ENCODE measurements around the gene SORCS1. TPM values are rescaled to one million over a fixed set of nuclear protein-coding genes. Genes with fewer than 3 reads are reported as not detected.

Gene SORCS1
- total and polyA plus RNA-seq, 2 donors (not counting 1 experiment from before 2014, with no cell fraction given) = under 0.01 to 0.01 TPM

DNA sequence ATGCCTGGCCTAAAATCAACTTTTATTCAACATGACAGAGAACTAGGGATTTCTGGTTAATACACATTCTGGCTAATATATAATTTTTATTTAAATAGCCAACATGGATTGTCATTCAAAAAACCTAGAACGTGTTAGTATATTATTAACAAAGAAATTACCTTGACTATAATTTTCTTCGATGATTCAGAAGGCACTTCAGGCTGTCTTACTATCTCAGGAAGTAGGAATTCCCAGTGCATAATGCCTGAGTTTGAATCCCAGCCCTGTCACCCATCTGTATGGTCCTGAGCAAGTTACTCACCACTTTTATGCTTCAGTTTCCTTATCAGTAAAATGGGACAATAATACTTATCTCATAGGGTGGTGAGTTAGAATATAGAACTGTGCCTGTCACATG lies 106.2 kb downstream of the SORCS1 start:
- no peak overlapping the region for H3K4me3 ChIP-seq (replicated peaks in 1 of 4; ENCODE audit: control extremely low read depth in 1 of 4, insufficient read depth in 1 of 4, low read depth in 3 of 4, low read length in 4 of 4)
- no peaks in the 10 kb centered on the region for H3K79me2 ChIP-seq (ENCODE audit: control insufficient read depth, insufficient read depth, low read length)
- H3K9me3 ChIP-seq (ENCODE audit: control insufficient read depth, insufficient read depth, low read depth, low read length) = no peaks in the 10 kb centered on the region
- TF ChIP-seq EZH2 (IDR thresholded peaks at IDR 0.05; ENCODE audit: low read length, missing control alignments) = no peak
- TF ChIP-seq, protein P1, sequence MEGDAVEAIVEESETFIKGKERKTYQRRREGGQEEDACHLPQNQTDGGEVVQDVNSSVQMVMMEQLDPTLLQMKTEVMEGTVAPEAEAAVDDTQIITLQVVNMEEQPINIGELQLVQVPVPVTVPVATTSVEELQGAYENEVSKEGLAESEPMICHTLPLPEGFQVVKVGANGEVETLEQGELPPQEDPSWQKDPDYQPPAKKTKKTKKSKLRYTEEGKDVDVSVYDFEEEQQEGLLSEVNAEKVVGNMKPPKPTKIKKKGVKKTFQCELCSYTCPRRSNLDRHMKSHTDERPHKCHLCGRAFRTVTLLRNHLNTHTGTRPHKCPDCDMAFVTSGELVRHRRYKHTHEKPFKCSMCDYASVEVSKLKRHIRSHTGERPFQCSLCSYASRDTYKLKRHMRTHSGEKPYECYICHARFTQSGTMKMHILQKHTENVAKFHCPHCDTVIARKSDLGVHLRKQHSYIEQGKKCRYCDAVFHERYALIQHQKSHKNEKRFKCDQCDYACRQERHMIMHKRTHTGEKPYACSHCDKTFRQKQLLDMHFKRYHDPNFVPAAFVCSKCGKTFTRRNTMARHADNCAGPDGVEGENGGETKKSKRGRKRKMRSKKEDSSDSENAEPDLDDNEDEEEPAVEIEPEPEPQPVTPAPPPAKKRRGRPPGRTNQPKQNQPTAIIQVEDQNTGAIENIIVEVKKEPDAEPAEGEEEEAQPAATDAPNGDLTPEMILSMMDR (conservative IDR thresholded peaks at IDR 0.05 in 1 of 2, IDR thresholded peaks at IDR 0.05 in 1 of 2; ENCODE audit: low read depth in 1 of 2, low read length in 2 of 2) = no peak
- H3K9ac ChIP-seq (ENCODE audit: insufficient read depth, low read length) = no peak overlapping the region
- H4K20me1 ChIP-seq (ENCODE audit: control insufficient read depth, extremely low read depth, insufficient read depth, low read length) = no peaks in the 10 kb centered on the region
- H3K4me2 ChIP-seq (ENCODE audit: extremely low read depth, insufficient read depth, low read length) = no peak overlapping the region
- H3K36me3 ChIP-seq (ENCODE audit: control insufficient read depth, insufficient read depth, low read length) = no peaks in the 10 kb centered on the region
- no peak overlapping the region for H3K27ac ChIP-seq (ENCODE audit: insufficient read depth, low read length)
- H3K4me1 ChIP-seq (ENCODE audit: control insufficient read depth, extremely low read depth, insufficient read depth, low read length) = no peaks in the 10 kb centered on the region
- no peak overlapping the region for H2AFZ ChIP-seq (ENCODE audit: low read length)
- H3K27me3 ChIP-seq (ENCODE audit: control insufficient read depth, insufficient read depth, low read length) = no peaks in the 10 kb centered on the region
- no peak for DNase-seq (ENCODE audit: low read depth in 2 of 2)

DNA sequence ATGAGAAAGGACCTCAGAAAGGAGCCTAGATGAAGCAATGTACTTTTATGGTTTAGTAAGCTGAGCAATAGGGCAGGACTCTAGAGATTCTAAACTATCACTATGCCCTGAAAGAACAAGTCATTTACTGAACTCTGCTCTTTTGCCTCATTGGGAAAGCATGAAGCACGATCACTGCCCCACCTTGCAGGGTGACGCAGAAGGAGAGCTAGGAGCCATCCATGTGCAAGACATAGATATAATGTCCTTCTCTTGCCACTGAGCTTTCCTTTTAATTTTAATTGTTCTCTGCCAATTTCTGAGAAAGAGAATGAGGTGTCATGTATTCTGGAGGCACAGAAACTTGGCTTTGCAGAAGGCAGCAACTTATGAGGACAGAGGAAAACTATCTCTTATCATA lies 108.3 kb downstream of the SORCS1 start:
- no peaks in the 10 kb centered on the region for H3K36me3 ChIP-seq (ENCODE audit: control insufficient read depth, insufficient read depth, low read length)

DNA sequence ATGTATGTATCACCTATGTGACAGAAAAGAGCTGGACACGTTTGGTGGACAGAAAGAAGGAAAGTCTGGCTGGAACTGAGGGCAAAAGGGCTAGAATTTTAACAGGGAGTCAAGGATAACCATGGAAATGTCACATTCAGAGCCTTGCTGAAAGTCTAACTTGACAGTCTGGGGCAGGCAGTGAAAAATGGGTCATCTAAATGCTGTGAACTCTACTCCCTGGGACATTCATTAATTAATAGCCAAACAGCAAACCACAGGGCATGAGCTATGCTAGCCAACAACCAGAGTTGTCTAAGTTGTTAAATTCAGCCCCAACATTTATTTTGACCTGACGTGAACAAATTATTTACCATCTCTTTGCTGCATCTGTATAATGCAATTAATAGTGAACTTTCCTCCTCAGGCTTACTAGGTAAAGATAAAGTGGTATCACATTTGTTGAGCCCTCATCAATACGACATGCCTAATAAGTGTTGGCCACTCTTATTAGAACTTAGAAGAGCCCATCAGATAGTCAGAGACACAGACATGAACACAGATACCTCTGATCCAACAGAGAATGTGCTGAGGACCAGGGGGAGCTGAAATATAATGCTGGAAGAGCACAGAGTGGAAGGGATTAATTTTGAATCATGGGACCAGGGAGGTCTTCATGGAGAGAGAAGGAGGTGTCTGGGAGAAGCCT lies 109.9 kb downstream of the SORCS1 start:
- Histone ChIP-seq H3K4me1 (ENCODE audit: control insufficient read depth, extremely low read depth, insufficient read depth, low read length) (no peaks in the 10 kb centered on the region), H2AFZ (ENCODE audit: low read length) (no peak overlapping the region), H4K20me1 (ENCODE audit: control insufficient read depth, extremely low read depth, insufficient read depth, low read length) (no peaks in the 10 kb centered on the region), H3K4me2 (ENCODE audit: extremely low read depth, insufficient read depth, low read length) (no peak overlapping the region), H3K36me3 (ENCODE audit: control insufficient read depth, insufficient read depth, low read length) (no peaks in the 10 kb centered on the region), H3K4me3 (replicated peaks in 1 of 4; ENCODE audit: control extremely low read depth in 1 of 4, insufficient read depth in 1 of 4, low read depth in 3 of 4, low read length in 4 of 4) (no peak overlapping the region), H3K27me3 (ENCODE audit: control insufficient read depth, insufficient read depth, low read length) (no peaks in the 10 kb centered on the region), H3K9ac (ENCODE audit: insufficient read depth, low read length) (no peak overlapping the region), H3K79me2 (ENCODE audit: control insufficient read depth, insufficient read depth, low read length) (no peaks in the 10 kb centered on the region), H3K27ac (ENCODE audit: insufficient read depth, low read length) (no peak overlapping the region), H3K9me3 (ENCODE audit: control insufficient read depth, insufficient read depth, low read depth, low read length) (no peaks in the 10 kb centered on the region)
- DNase-seq (ENCODE audit: low read depth in 2 of 2) = no peak
- no peak for TF ChIP-seq EZH2 (IDR thresholded peaks at IDR 0.05; ENCODE audit: low read length, missing control alignments)
- TF ChIP-seq, protein P1 (conservative IDR thresholded peaks at IDR 0.05 in 1 of 2, IDR thresholded peaks at IDR 0.05 in 1 of 2; ENCODE audit: low read depth in 1 of 2, low read length in 2 of 2) = no peak

More for the DNA sequence above, 108.3 kb downstream of the SORCS1 start:
- Histone ChIP-seq H3K4me1 (ENCODE audit: control insufficient read depth, extremely low read depth, insufficient read depth, low read length) (no peaks in the 10 kb centered on the region), H3K9ac (ENCODE audit: insufficient read depth, low read length) (no peak overlapping the region), H3K9me3 (ENCODE audit: control insufficient read depth, insufficient read depth, low read depth, low read length) (no peaks in the 10 kb centered on the region), H3K27me3 (ENCODE audit: control insufficient read depth, insufficient read depth, low read length) (no peaks in the 10 kb centered on the region), H2AFZ (ENCODE audit: low read length) (no peak overlapping the region), H3K4me3 (replicated peaks in 1 of 4; ENCODE audit: control extremely low read depth in 1 of 4, insufficient read depth in 1 of 4, low read depth in 3 of 4, low read length in 4 of 4) (no peak overlapping the region), H3K4me2 (ENCODE audit: extremely low read depth, insufficient read depth, low read length) (no peak overlapping the region), H3K27ac (ENCODE audit: insufficient read depth, low read length) (no peak overlapping the region), H4K20me1 (ENCODE audit: control insufficient read depth, extremely low read depth, insufficient read depth, low read length) (no peaks in the 10 kb centered on the region), H3K79me2 (ENCODE audit: control insufficient read depth, insufficient read depth, low read length) (no peaks in the 10 kb centered on the region)
- DNase-seq (ENCODE audit: low read depth in 2 of 2) = no peak
- no peak for TF ChIP-seq EZH2 (IDR thresholded peaks at IDR 0.05; ENCODE audit: low read length, missing control alignments)
- TF ChIP-seq, protein P1 (conservative IDR thresholded peaks at IDR 0.05 in 1 of 2, IDR thresholded peaks at IDR 0.05 in 1 of 2; ENCODE audit: low read depth in 1 of 2, low read length in 2 of 2) = no peak
